HFFc6 (cell line): ENCODE measurements around the gene NELL2. TPM values are rescaled to one million over a fixed set of nuclear protein-coding genes. Genes with fewer than 3 reads are reported as not detected.
"Not testable (repeated sequence)": the region's sequence is repeated elsewhere in the genome, so short reads cannot be mapped to it uniquely, and the experiment has no call there.

Source experiments
- DNase-seq: peaks from one replicate; pipeline ENCODE4 v3.0.0-alpha.2; 2018
- H3K27ac Mint-ChIP-seq: 2 replicates; pipeline ENCODE4 v1.8.0; 2020; ENCODE audit warnings: mild to moderate bottlenecking, mixed read lengths
- H3K27me3 Mint-ChIP-seq: 2 replicates; pipeline ENCODE4 v1.8.0; 2021; ENCODE audit warnings: mild to moderate bottlenecking, moderate library complexity, mixed read lengths; ENCODE audit not compliant: insufficient read depth
- H3K36me3 Mint-ChIP-seq: 2 replicates; pipeline ENCODE4 v1.8.0; 2021; ENCODE audit warnings: low read depth, mixed read lengths
- H3K4me1 Mint-ChIP-seq: 2 replicates; pipeline ENCODE4 v1.8.0; 2020; ENCODE audit warnings: low read depth, mixed read lengths
- H3K4me3 Mint-ChIP-seq: 2 replicates; pipeline ENCODE4 v1.8.0; 2020; ENCODE audit warnings: mild to moderate bottlenecking, moderate library complexity, mixed read lengths
- H3K9me3 Mint-ChIP-seq: 2 replicates; pipeline ENCODE4 v1.8.0; 2020; ENCODE audit warnings: mild to moderate bottlenecking, mixed read lengths
- CTCF ChIP-seq: fragments of 200-600 bp; sonication (generic); IDR thresholded peaks from 2 replicates; pipeline ENCODE4 v1.5.0; 2021; ENCODE audit warnings: antibody characterized with exemption, mild to moderate bottlenecking
- total RNA-seq, 6 experiments: library from RNA; stranded (reverse); fragmentation: NEBNext Ultra II Directional; extraction: Animal tissue kit (Norgen Biotek cat#: 25700); gene quantifications; 2 replicates in 1 of 6; 3 replicates in 5 of 6; pipeline ENCODE4 v1.2.3, GENCODE V29; 2021

The NELL2 gene
- total RNA-seq, 6 experiments from 2014 or later, result not detected

- no peaks in the 10 kb centered on the region for H3K36me3 Mint-ChIP-seq
- no peak for TF ChIP-seq CTCF
- H3K4me1 Mint-ChIP-seq, result no peaks in the 10 kb centered on the region
- H3K27ac Mint-ChIP-seq, result no peak overlapping the region
- H3K4me3 Mint-ChIP-seq, result no peak overlapping the region
- DNase-seq, result no peak
- H3K27me3 Mint-ChIP-seq, result no peaks in the 10 kb centered on the region
- peaks cover 28% of the 10 kb centered on the region for H3K9me3 Mint-ChIP-seq
Measured at GRCh38 chr12:44694017-44694416, 182.1 kb downstream of the NELL2 start.

GRCh38 chr12:44689587-44689986, 186.5 kb downstream of the NELL2 start:
- no peak overlapping the region for H3K4me3 Mint-ChIP-seq
- TF ChIP-seq CTCF, result no peak
- H3K27me3 Mint-ChIP-seq, result no peaks in the 10 kb centered on the region
- H3K4me1 Mint-ChIP-seq, result no peaks in the 10 kb centered on the region
- no peak overlapping the region for H3K27ac Mint-ChIP-seq
- peaks cover 51% of the 10 kb centered on the region for H3K9me3 Mint-ChIP-seq
- no peak for DNase-seq
- no peaks in the 10 kb centered on the region for H3K36me3 Mint-ChIP-seq

GRCh38 chr12:44686821-44687432, 189.2 kb downstream of the NELL2 start:
- DNase-seq, H3K4me1 Mint-ChIP-seq, H3K36me3 Mint-ChIP-seq, H3K27ac Mint-ChIP-seq, H3K27me3 Mint-ChIP-seq, H3K4me3 Mint-ChIP-seq: not testable (repeated sequence)
- peaks cover 49% of the 10 kb centered on the region for H3K9me3 Mint-ChIP-seq

- no peak for TF ChIP-seq CTCF
- no peaks in the 10 kb centered on the region for H3K4me1 Mint-ChIP-seq
- peaks cover 7% of the 10 kb centered on the region for H3K9me3 Mint-ChIP-seq
- H3K36me3 Mint-ChIP-seq, result no peaks in the 10 kb centered on the region
- no peaks in the 10 kb centered on the region for H3K27me3 Mint-ChIP-seq
- H3K4me3 Mint-ChIP-seq, result no peak overlapping the region
- DNase-seq, result no peak
- H3K27ac Mint-ChIP-seq, result no peak overlapping the region
Measured at GRCh38 chr12:44677724-44678123, 198.4 kb downstream of the NELL2 start.

- Mint-ChIP-seq H3K27ac (no peak overlapping the region), H3K27me3 (no peaks in the 10 kb centered on the region; the same call in 1 of the 2 replicates)
- DNase-seq, result no peak
Measured at GRCh38 chr12:44674875-44675274, 201.2 kb downstream of the NELL2 start.

GRCh38 chr12:44673811-44674210, 202.3 kb downstream of the NELL2 start:
- H3K36me3 Mint-ChIP-seq, result no peaks in the 10 kb centered on the region
- H3K27me3 Mint-ChIP-seq, result no peaks in the 10 kb centered on the region; the same call in 1 of the 2 replicates
- no peak for TF ChIP-seq CTCF
- no peak overlapping the region for H3K4me3 Mint-ChIP-seq
- H3K9me3 Mint-ChIP-seq, result peaks cover 32% of the 10 kb centered on the region
- no peak overlapping the region for H3K27ac Mint-ChIP-seq
- no peak for DNase-seq
- no peaks in the 10 kb centered on the region for H3K4me1 Mint-ChIP-seq

More at GRCh38 chr12:44674875-44675274, 201.2 kb downstream of the NELL2 start:
- Mint-ChIP-seq H3K36me3 (no peaks in the 10 kb centered on the region), H3K9me3 (peaks cover 21% of the 10 kb centered on the region), H3K4me1 (no peaks in the 10 kb centered on the region), H3K4me3 (no peak overlapping the region)
- TF ChIP-seq CTCF, result no peak
